PC-3 (cell line): ENCODE results near the gene SMAD7.

Source experiments
- CTCF ChIP-seq: fragments of 300-600 bp; sonication (generic); conservative IDR thresholded peaks from 2 replicates; pipeline ENCODE4 v1.5.1; 2017; ENCODE audit warnings: antibody characterized with exemption, low read depth, mild to moderate bottlenecking, low read length
- EZH2 ChIP-seq: fragments of 300-600 bp; sonication (generic); IDR thresholded peaks from one replicate; pipeline ENCODE4 v1.6.1; 2017; ENCODE audit warnings: antibody characterized with exemption, mild to moderate bottlenecking, low read length; ENCODE audit not compliant: unreplicated experiment

GRCh38 chr18:48926420-48926857 is 24.3 kb downstream of the SMAD7 start:
- no peak for TF ChIP-seq CTCF
- no peak for TF ChIP-seq EZH2
